Stimulated activated CD4-positive, alpha-beta T cell treated with anti-CD3 and anti-CD28 coated beads, Interleukin-12 subunit alpha, Interleukin-12 subunit beta, amount 100 ng/mL, for 24 hours (primary cell): Measurements from ENCODE around the gene ARPC1B.
"Not testable (repeated sequence)": the region's sequence is repeated elsewhere in the genome, so short reads cannot be mapped to it uniquely, and the experiment has no call there.

Experiments
- DNase-seq, 2 experiments: peaks; one replicate each; pipeline ENCODE4 v3.0.0-alpha.2; 2020; ENCODE audit warnings: low read depth in 2 of 2

Gene ARPC1B

DNA sequence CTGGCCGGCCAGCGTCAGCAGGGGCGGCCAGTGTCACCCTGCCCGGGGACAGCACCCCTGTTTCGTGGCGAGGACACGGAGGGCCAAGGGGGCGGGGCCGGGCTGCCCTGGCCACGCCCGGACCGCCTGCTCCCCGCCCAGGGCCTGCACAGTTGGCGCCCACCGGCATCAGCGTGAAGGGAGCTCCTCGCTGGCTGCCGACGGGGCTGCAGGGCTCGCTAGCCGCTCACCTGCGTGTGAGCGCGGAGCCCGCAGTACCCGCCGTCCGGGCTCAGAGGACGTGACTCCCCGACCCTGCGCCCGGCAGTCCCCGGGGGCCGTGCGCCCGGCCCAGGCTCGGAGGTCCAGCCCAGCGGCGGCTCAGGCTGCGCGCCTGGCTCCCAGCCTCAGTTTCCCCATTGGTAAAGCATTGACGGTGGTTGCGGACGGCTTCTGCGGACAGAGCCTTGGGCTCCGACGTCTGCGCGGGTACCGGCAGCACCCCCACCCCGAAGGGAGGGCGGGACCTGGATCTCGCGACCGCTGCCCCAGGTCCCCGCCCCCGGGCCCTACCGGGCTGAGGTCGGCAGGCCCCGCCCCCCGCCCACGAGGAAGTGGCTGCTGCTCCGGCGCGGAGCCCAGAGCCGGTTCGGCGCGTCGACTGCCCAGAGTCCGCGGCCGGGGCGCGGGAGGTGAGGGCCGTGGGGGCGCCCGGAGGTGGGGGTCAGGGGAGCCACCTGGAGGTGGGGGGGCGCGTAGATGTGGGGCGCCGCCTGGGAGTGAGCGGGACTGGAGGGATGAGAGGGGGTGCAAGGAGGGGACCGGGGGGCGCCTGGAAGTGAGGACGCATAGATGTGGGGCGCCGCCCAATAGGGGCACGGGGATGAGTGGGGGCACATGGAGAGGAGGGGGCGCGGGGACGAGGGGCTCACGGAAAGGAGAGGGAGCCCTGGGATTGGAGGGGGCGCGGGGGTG is at the start of gene ARPC1B:
ARPC1B (plus strand) TSS at position 620 of the 954 bp plus-strand sequence. CDS start 10,985 bp downstream, outside the sequence.
- peak; percentile 68 to 82 for DNase-seq

DNA sequence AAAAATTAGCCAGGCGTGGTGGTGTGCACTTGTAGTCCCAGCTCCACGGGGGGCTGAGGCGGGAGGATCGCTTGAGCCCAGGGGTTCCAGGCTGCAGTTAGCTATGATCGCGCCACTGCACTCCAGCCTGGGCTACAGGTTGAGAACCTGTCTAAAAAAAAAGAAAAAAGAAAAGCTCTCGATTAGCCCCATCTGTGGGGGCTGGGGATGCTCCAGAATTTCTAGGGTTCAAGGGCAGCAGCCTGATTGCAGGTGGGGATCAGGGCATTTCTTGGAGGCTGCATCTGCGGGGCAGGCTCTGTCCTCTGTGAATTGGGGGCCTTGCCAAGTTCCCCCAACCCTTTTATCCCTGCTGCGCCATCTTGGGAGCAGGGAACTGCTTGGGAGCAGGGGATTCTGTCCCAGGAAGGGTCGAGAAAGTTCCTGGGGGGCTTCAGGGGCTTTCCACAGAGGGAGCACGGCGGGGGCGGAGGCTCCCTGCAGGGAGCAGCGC is 49.5 kb upstream of the ARPC1B start:
- DNase-seq = no peak

DNA sequence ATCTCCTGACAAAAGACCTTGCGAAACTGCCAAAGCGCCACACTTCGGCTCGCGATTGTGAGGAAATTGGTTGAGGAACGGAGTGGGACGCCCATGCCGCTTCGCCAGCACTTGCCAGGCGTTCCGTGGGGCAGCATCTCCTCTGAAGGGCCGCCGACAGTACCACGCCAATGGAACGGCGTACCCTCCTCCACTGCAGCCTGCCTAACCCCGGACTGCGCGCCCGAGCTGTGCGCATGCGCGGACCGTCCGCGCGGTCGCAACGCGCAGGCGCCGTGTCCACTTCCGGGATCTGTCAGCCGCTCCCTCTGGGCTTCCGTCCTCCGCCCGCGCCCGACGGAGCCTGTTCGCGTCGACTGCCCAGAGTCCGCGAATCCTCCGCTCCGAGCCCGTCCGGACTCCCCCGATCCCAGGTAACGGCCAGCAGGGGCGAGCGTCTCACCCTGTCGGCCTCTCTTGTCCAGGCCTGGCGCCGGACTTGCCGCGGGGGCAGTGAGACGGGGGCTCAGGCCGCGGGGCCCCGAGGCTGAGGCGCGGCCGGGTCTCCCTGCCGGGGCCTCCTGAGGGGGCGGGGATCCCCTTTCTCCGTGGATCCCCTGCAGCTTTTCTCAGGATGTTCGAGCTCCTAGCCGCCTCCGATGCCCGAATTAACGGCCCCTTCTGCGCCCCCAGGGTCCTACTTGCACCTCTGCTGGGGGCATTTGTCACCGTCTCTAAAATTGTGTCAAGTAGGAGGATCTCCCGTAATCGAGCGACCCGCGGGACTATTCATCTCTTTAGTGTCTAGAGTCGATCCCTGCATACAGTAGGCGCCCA is 48.7 kb upstream of the ARPC1B start, which contains the start of gene ARPC1A:
ARPC1A (plus strand) TSS at position 307 of the 816 bp plus-strand sequence. CDS start 7,456 bp downstream, outside the sequence.
- peak; percentile 82 to 85 for DNase-seq

- DNase-seq = no peak
Measured at GRCh38 chr7:99326408-99326782, 48.1 kb upstream of the ARPC1B start.

GRCh38 chr7:99330314-99330961 is 44.1 kb upstream of the ARPC1B start:
- DNase-seq = not testable (repeated sequence)

- DNase-seq = no peak
Measured at GRCh38 chr7:99331002-99331401, 43.5 kb upstream of the ARPC1B start.

DNA sequence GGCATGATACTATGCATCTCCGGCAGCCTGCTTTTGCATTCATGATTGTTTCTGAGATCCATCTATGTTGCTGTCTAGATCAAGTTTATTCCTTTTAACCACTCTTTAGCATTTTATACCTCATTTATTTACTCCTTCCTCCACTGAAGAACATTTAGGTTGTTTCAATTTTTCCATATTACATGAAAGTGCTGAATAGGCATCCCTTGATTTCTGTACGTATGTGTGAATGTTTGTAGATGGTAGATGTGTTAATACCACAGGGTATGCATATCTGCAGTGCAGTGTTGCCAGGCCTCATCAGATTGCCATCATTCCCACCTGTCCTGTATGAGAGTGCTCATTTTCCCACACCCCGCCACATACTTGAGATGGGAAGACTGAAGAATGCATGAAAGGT is 34.9 kb upstream of the ARPC1B start:
- no peak for DNase-seq

- DNase-seq = no peak
Measured at GRCh38 chr7:99340659-99341058, 33.9 kb upstream of the ARPC1B start.

- no peak for DNase-seq
Measured at GRCh38 chr7:99344061-99344647, 30.4 kb upstream of the ARPC1B start.

DNA sequence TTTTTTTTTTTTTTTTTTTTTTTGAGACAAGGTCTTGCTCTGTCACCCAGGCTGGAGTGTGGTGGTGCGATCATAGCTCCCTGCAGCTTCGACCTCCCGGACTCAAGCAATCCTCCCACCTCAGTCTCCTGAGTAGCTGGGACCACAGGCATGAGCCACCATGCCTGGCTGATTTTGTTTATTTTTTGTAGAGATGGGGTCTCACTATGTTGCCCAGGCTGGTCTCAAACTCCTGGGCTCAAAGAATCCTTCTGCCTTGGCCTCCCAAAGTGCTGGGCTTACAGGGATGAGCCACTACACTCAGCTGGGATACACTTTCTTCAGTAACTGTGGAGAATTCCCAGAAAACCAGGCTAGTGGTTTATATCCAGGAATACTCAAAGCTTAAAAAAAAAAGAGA is 23.9 kb upstream of the ARPC1B start:
- not testable (repeated sequence) for DNase-seq

DNA sequence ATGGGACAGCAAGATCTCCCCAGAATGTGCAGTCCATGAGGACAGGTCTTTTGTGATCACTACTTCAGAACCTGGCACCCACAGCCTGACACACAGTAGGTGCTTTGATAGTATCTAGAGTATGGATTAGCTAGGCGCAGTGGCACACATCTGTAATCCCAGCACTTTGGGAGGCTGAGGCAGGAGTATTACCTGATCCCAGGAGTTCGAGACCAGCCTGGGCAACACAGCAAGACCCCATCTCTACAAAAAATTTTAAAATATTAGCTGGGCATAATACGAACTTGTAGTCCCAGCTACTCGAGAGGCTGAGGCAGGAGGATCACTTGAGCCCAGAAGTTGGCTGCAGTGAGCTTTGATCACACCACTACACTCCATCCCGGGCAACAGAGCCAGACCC is 22.3 kb upstream of the ARPC1B start:
- DNase-seq = no peak

DNA sequence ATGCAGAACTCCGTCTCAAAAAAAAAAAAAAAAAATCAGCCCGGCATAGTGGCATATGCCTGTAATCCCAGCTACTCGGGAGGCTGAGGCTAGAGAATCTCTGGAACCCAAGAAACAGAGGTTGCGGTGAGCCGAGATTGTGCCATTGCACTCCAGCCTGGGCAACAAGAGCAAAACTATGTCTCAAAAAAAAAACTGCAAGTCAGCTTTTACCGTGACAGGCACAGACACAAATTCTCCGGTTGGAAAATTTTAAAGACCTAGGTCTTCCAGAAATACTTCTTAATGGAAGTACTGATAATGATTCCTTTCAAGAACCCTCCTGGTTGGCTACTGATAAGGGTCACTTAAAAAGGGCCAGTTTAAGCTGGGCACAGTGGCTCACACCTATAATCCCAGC is 19.4 kb upstream of the ARPC1B start:
- no peak for DNase-seq

GRCh38 chr7:99357701-99358490 is 16.6 kb upstream of the ARPC1B start:
- no peak for DNase-seq

DNA sequence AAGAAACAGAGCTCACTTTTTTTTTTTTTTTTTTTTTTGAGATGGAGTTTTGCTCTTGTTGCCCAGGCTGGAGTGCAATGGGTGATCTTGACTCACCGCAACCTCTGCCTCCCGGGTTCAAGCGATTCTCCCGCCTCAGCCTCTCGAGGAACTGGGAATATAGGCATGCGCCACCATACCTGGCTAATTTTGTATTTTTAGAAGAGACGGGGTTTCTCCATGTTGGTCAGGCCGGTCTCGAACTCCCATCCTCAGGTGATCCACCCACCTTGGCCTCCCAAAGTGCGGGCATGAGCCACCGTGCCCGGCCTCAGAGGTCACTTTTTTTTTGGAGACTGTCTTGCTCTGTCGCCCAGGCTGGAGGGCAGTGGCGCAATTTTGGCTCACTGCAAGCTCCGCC is 16.0 kb upstream of the ARPC1B start:
- DNase-seq = not testable (repeated sequence)

DNA sequence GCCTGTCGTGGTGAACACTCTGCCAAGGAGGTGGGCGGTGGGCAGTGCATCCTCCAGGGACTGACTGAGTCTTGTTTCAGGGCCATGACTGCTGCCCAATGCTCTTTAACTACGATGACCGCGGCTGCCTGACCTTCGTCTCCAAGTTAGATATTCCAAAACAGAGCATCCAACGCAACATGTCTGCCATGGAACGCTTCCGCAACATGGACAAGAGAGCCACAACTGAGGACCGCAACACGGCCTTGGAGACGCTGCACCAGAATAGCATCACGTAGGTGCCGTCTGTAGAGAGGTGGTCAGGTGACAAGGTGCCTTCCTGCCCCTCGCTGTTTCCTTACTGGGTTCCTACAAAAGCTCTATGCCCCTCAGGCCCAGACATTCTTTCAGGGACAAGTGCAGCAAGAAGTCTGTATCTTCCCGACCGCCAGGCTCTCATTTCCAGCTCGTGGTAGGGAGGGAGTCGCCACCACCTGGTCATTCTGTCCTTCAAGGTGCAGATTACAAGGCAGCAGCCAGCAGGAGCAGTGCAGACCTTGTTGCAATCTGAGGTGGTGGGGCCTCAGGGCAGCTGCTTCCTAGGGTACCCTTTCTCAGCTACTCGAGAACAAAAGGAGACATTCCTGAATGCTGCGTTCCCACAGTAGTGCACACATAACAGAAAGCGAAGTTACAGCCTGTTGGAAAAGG is 14.9 kb upstream of the ARPC1B start:
- DNase-seq = no peak

DNA sequence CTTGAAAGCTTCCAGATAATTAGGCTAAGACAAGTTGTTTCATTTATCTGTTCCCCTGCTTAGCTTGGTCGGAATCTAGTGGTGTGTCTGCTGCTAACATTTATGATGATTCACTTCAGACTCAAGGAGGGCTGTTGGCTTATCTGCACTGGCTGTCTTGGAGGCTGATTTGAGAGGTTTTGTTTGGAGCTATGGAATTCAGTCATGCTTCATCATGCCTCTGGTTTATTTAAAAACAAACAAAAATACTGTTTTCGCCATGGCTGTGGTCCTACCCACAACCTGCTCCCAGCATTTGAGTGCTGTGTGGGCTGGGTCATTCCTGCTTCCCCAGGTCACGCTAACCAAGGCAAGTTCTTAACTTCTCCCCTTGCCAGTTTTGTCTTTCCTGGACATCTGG is 11.7 kb upstream of the ARPC1B start:
- no peak for DNase-seq

DNA sequence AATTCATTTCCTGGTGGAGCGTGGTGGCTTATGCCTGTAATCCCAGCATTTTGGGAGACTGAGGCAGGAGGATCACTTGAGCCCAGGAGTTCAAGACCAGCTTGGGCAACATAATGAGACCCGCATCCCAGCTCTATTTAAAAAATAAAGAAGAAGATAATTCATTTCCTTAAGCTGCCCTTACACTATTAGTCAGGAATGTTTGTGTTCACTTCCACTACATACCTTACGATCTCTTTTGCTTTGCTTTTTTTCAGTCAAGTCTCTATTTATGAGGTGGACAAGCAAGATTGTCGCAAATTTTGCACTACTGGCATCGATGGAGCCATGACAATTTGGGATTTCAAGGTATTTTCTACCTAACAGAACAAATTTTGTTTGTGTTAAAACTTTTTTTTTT is 11.2 kb upstream of the ARPC1B start:
- DNase-seq = no peak

DNA sequence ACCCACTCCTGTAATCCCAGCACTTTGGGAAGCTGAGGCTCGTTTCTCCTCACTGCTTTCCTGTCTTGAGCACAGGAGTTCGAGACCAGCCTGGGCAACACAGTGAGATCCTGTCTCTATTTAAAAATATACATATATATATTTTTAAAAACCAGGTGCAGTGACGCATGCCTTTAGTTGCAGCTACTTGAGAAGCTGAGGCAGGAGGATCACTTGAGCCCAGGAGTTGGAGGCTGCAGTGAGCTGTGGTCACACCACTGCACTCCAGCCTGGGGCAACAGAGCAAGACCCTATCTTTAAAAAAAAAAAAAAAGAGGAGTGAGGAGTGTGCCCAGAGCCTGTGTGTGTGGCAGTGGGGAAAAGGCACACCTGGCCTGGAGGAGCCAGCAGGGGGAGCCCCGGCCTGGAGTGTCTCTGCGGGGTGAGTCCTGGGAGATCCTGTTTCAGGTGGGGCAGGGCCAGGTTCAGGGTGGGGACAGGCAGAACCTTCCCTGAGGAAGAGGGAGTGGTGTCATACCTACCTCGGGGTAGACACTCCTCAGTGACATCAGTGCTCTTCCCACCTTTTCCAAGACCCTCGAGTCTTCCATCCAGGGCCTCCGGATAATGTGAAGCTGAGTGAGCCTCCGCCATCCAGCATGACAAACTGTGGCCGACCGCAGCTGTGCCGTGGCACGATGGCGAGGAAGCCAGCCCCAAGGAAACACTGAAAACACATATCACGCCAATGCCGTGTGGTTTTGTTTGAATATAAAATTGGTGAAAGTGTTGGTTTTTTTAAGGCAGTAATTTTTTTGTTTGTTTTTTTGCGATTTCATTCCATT is 9.0 kb upstream of the ARPC1B start:
- peak in 1 of 2 experiments; percentile 42 for DNase-seq

DNA sequence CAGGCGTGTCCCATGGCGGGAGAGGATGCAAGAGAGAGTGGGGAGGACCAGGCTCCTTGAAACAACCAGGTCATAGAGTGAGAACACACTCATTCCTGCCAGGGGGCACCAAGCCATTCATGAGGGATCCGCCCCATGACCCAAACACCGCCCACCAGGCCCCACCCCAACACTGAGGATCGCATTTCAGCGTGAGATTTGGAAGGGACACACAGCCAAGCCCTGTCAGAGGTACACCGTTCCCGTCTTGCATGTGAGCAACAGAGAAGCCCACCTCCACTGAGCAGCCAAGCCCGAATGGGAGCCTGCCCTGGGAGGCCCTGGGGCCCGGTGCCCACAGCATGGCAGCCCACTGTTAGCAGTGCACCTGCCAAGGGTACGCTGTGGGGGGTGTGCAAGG is 7.9 kb upstream of the ARPC1B start:
- DNase-seq = no peak
